SH-SY5Y (cell line): ENCODE data around the gene RXRA.

Source experiments
- GATA2 ChIP-seq: IDR thresholded peaks from 2 replicates; pipeline ENCODE4 v1.6.1; 2011; ENCODE audit warnings: mild to moderate bottlenecking, low read depth, low read length
- GATA3 ChIP-seq: IDR thresholded peaks from 2 replicates; pipeline ENCODE4 v1.6.1; 2011; ENCODE audit warnings: low read depth, mild to moderate bottlenecking, low read length, moderate library complexity

RXRA gene

DNA sequence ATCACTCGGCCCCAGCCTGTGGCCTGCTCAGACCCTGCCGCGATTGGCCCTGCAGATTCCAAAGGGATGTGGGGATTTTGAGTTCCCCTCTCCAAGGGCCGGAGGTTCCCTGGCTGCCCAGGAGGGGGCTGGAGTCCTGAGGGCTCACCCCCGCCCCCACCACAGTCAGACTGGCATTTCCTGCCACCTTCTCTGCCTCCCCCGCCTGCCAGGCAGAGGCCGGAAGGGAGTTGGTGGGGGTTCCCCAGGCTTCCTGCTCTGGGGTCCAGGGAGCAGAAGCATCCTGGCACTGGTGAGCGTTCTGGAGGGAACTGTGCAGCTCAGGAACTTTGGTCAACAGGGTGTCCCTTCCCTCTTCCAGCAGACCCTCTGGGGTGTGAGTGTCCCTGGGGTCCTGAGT is 70.6 kb downstream of the RXRA start:
- no peak for TF ChIP-seq GATA2
- no peak for TF ChIP-seq GATA3

DNA sequence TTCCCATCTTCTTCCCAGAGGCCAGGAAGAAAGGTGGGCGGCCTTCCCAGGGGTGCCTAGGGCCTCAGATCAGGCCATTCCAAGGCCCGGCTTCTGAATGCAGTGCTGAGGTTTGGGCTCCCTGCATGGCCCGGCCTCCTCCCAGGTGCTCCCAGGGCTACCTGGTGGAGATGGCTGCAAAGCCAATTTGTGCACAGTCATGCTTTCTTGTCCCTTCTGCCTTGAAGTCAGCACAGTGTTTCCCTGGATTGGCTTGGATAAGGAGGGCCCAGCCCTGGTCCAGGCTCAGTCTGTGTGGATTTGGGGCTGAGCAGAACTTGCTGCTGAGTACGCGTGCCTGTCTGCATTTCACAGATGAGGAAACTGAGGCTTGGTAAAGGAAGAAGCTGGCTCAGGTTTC is 72.5 kb downstream of the RXRA start:
- TF ChIP-seq GATA3, result no peak
- TF ChIP-seq GATA2, result no peak

DNA sequence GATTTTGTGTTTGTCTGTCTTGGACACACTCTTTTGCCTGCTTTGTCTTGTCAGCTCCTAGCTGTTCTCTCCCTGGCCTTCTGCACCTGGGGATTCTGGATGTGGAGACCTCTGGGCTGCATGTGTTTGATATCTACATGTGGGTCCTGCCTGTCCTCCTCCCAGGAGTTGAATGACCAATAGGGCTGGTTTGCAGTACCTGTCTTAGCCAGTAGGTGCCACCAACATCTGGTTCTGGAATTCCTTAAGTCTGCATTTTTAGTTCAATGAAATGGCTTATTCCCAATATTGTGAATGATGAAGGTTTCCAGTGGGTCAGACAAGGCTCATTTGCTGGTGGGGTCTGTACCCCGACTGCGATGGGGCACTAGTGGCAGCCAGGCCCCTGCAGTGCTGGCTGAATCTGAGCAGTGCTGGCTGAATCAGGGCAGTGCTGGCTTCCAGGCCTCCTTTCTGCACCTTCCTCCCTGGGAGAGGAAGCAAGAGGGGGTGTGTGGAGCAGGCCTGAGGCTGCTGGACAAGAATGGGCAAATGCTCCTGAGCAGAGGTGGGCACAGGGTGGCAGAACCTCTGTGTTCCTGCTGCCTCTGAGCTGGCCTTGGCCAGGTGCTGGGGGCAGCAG is 73.3 kb downstream of the RXRA start:
- TF ChIP-seq GATA2 (no peak), GATA3 (no peak)

DNA sequence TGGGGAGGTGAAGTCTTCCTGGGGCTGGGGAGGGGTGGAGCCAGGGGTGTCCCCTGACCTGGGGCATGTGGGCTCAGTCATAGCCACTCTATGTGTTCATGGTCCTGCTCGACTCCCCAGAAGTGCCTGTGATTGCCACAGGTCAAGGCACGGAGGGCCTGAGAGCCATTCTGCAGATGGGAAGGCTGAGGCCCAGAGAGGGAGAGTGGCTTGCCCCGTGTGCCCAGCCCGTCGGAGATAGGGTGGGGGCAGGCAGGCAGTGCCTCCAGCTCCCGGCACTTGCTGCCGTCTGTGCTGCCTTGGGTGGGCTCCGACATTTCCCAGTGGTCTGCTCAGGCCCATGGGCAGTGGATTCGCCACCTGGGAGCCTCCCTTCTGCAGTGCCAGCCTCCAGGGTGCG is 74.0 kb downstream of the RXRA start:
- TF ChIP-seq GATA3, result no peak
- TF ChIP-seq GATA2, result no peak

DNA sequence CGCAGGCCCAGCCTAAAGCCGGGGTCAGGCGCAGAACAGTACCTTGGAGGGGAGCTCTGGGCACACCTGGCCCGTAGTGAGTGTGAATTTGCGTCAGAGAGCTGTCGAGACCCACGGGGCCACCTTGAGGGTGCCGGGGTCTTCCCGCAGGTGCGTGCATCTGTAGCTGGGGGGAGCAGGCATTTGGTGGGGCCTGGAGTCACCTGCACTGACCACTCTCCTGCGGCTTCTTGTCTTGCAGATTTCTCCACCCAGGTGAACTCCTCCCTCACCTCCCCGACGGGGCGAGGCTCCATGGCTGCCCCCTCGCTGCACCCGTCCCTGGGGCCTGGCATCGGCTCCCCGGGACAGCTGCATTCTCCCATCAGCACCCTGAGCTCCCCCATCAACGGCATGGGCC is 75.1 kb downstream of the RXRA start:
- TF ChIP-seq GATA2 (no peak), GATA3 (no peak)

DNA sequence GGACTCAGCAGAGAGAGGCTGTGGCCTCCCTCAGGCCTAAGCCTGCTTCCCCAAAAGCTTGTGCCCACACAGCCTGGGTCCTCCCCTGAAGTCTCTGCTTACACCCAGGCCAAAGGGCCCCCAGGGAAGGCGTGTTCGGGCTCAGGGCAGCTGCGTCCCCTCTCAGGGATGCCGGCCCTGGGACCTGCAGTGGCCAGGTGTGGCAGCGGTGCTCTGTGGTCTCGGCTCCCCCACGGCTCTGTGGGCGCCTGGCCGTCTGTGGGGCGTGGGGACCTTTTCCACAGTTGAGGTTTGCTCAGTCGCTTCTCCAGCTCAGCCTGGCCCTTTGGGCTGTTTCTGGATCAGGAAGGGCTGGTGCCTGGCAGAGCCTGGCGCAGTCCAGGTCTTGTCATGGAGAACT is 75.9 kb downstream of the RXRA start:
- TF ChIP-seq GATA3, result no peak
- no peak for TF ChIP-seq GATA2

DNA sequence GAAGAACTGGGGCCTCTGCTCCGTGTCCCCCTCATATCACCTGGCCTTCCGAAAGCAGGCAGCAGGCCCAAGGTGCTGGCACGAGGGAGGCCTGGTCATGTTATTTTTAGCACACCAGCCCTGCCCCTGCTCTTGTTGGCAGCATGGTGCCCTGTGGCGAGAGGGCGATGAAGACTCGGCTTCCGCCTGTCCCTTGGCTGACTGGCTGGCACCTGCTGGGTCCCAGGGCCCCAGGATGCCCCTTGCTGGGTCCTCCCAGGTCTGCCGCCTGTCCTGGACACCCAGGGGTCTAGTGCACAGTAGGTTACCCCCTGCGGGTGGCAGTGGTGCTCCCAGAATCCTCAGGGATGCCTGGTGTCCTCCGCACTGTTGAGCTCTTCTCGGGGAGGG is 77.0 kb downstream of the RXRA start:
- TF ChIP-seq GATA3 (no peak), GATA2 (no peak)

DNA sequence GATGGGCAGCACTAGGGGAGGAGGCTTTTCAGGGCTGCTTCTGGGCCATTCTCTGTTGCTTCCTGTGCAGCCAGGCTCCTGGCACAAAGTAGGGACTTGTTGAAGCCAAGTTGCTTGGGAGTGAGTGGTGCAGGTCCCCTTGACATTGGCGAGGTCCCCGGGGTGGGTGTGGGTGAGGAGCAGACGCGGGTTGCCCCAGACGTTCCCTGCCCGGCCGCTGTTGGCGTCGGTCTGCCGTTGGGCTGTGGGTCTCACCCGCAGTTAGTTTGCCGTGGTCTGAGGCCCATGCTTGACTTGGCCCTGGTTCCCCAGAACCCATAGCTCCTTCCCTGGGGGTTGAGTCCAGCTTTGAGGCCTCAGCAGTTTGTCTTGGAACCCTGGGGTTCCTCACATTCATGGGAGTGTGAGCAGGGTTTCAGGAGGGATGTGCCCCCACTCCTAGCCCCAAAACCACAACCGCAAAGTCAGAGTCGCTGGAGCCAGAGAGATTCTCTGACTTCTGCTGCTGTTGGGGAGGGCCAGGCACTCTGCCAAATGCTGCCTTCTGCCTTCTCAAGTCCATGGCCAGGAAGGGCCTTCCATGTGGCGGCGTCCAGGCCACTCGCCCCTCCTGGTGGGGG is 77.5 kb downstream of the RXRA start:
- TF ChIP-seq GATA2 (no peak), GATA3 (no peak)

DNA sequence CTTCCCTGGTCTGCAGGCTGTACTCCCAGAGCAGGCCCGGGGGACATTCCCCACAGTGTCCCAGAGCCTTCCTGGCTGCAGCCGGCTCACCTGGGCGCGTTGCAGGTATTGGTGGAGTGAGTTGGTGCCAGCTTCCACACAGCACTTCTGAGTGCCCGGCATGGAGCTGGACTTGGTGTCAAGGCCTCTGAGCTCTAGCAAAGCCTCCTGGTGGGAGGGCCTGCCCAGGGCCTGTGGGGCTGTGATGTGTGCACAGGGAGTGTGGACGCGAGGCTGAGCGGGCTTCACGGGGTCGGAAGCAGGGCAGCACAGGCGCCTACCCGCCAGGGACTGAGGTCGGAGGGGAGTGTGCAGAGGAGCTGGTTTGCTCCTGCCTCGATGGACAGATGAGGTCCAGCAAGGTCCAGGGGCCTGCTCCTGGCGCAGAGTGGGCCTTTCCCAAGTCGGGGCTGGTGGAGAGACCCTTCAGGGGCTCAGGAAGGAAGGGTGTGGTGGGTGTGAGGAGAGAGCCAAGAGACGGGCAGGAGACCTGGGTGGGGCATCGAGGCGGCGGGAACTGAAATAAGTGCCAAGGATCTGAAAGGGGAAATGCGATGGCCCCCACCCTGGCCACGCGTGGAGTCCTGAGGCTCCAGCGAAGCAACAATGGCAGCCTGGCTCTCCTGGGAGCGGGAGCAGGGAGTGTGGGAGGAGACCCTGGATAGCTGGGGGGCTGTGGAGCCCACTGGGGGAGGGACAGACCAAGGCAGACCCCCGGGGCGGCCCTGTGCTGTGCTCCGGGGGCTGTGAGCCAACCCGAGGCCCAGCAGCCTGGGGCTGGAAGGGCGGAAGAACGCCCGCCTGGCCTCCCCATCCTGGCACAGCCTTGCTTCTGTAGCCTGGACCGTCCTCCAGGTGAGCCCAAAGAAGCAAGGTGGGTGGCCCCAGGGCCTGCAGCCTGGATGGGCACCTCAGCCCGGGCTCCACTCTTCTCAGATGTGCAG is 78.4 kb downstream of the RXRA start:
- TF ChIP-seq GATA2 (no peak), GATA3 (no peak)

DNA sequence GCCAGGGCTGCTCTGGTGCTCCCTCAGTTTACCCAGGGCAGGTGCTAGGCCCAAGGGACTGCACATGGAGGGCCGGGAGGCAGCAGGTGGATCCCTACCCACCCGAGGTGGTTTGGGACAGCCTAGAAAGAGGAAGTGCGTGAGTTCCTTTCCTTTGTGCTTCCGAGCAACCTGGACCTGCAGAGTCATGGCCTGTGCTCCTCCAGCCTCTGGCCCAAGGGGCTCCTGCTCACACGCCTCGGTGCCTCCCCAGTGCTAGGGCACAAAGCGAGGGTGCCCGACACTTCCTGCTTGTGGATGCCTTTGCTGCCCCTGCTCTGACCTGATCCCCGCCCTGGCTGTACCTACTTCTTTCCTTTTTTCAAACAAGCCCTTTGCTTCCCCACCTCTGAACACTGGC is 79.3 kb downstream of the RXRA start:
- TF ChIP-seq GATA2, result no peak

DNA sequence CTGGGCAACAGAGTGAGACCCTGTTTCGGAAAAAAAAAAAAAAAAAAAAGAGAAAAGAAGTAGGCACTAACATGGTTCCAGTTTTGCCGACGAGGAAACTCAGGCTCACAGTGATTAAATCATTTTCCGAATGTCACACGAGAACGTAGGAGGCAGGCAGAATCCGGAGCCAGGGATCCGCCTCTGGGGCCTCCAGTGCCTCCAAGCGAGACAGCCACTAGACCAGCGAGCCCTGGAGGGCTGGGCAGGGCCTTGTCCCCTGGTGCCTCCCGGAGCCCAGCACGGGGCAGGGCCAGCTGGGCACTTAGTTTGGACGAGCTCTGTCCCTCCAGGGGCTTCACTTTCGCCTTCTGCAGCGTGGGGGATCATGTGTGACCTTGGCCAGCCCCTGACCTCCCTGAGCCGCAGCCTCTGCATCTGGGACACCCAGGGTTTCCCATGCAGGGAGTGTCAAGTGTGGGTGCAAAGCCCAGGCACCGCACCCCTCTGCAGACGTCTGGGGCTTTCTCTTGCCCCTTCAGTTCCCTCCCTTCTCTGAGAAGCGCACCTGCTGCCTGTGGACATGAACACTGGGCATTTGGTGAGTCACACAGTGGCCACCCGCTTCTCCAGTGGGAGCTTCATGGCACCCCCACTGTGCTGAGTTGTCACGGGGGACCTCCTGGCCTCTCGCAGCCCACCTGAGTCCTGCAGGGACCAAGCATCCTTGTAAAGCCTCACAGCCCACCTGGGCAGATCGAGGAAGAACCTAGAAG is 80.3 kb downstream of the RXRA start:
- TF ChIP-seq GATA2 (no peak), GATA3 (no peak)

DNA sequence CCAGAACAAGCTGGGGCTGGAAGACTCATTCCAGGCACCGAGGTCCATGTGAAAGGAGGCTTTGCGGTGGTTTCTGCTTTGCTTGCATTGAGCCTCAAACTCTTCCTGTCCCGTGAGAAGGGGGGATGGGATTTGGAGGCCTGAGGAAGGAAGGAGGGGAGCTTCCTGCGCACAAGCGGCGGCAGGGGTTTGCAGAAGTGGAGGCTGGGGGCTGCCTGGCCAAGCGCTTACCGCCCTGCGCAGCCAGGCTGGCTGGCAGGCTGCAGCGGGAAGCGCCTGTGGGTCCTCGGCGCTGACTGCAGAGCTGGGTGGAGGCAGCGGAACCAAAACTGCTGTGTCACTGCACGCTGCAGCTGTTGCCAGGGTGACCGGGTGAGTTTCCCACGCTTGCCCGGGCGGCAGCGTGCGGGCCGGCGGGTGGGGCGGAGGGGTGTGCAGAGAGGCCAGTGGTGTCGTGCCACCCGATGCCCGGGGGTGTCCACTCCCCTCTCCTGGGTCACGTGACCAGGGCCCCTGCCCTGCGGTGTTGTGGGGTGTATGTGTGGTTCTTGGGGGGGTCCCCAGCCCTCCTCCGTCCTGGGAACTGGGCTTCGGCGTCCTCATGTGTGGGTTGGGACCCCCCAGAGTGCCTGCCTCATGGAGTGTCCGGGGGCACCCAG is 81.0 kb downstream of the RXRA start:
- no peak for TF ChIP-seq GATA2
- no peak for TF ChIP-seq GATA3

DNA sequence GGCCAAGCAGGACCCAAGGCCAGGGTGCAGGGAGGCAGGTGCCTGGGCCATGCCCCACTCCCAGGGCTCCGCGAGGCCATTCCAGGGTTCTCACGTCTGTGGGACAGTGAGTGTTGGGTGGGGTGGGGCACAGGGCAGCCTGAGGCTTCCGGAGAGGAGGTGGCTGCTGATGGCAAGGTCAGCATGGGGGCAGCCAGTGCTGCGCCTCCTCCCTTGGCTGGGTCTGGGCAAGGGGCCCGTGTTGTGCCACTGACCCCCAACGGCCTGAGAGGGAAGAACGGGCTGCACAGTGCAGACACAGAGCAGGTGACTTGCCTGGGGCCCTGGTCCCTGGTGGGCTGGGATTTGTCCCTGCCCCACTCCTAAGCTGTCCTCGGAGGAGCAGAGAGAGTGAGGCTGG is 82.1 kb downstream of the RXRA start:
- TF ChIP-seq GATA2, result no peak
- no peak for TF ChIP-seq GATA3
